Measurements from ENCODE around the gene KRTAP5-1.

DNA sequence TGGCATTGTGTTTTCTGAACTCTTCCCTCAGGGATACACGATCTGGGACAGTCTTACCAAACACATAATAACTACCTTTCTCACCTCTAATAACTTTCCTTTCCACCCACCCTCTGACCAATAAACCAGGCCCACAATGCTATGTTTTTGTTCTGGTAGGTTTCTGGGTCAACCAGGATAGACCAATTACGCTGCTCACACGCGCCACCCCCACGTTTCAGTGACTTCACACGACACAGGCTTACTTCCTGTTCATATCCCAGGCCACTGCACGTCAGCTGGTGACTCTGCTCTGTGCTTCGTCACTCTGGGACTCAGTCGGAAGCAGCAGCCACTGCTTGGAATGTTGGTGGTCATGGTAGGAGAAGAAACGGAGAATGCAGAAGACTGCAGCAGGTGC, 34.4 kb upstream of the KRTAP5-1 start:
- no peak for TF ChIP-seq CTCF (IDR thresholded peaks at IDR 0.05)
- no peak for TF ChIP-seq POLR2AphosphoS5 (IDR thresholded peaks at IDR 0.05)

All from prostate gland (tissue), 2 donors.